HG03378 (cell line): ENCODE data around the gene TMEM59.
"Not testable (repeated sequence)": the region's sequence is repeated elsewhere in the genome, so short reads cannot be mapped to it uniquely, and the experiment has no call there.

ENCODE experiments used
- ATAC-seq: cut with Tn5 transposase; IDR thresholded peaks from one replicate; pipeline ENCODE4 v1.9.1; 2021; ENCODE audit warnings: mild to moderate bottlenecking, moderate library complexity; ENCODE audit not compliant: unreplicated experiment

TMEM59 gene

GRCh38 chr1:54052934-54053744 lies at the start of gene TMEM59, which contains the start of gene TCEANC2:
TSS of gene TMEM59 (minus strand) at chr1:54053204. CDS start at chr1:54053188, 16 bp downstream.
TSS of gene TCEANC2 (plus strand) at chr1:54053608. CDS start at chr1:54054423, 815 bp downstream.
- ATAC-seq, result peak; percentile 93

GRCh38 chr1:54100500-54100899 lies 47.5 kb upstream of the TMEM59 start:
- ATAC-seq, result no peak

GRCh38 chr1:54099061-54099610 lies 46.1 kb upstream of the TMEM59 start:
- ATAC-seq, result no peak

GRCh38 chr1:54096877-54097240 lies 43.9 kb upstream of the TMEM59 start:
- no peak for ATAC-seq

GRCh38 chr1:54096227-54096876 lies 43.3 kb upstream of the TMEM59 start:
- no peak for ATAC-seq

GRCh38 chr1:54095546-54096226 lies 42.7 kb upstream of the TMEM59 start:
- no peak for ATAC-seq

- ATAC-seq, result not testable (repeated sequence)
Measured at GRCh38 chr1:54094730-54095105, 41.7 kb upstream of the TMEM59 start.

GRCh38 chr1:54094001-54094729 lies 41.2 kb upstream of the TMEM59 start:
- ATAC-seq, result no peak

GRCh38 chr1:54091666-54092065 lies 38.7 kb upstream of the TMEM59 start:
- no peak for ATAC-seq

- ATAC-seq, result no peak
Measured at GRCh38 chr1:54088385-54088784, 35.4 kb upstream of the TMEM59 start.

GRCh38 chr1:54086754-54087153 lies 33.8 kb upstream of the TMEM59 start:
- ATAC-seq, result no peak

- ATAC-seq, result no peak
Measured at GRCh38 chr1:54084794-54085193, 31.8 kb upstream of the TMEM59 start.

GRCh38 chr1:54081306-54082270 lies 28.6 kb upstream of the TMEM59 start:
- peak; percentile 64 for ATAC-seq

GRCh38 chr1:54080598-54081049 lies 27.6 kb upstream of the TMEM59 start:
- no peak for ATAC-seq

GRCh38 chr1:54077359-54077758 lies 24.4 kb upstream of the TMEM59 start:
- ATAC-seq, result no peak

GRCh38 chr1:54070171-54070837 lies 17.3 kb upstream of the TMEM59 start:
- ATAC-seq, result no peak

GRCh38 chr1:54069791-54070170 lies 16.8 kb upstream of the TMEM59 start:
- no peak for ATAC-seq

- no peak for ATAC-seq
Measured at GRCh38 chr1:54064299-54064698, 11.3 kb upstream of the TMEM59 start.

- ATAC-seq, result no peak
Measured at GRCh38 chr1:54054438-54054749, 1.4 kb upstream of the TMEM59 start.
